HG03097 (cell line): ENCODE results near the gene AP1B1.

ENCODE experiments used
- ATAC-seq: cut with Tn5 transposase; IDR thresholded peaks from one replicate; pipeline ENCODE4 v1.9.1; 2021; ENCODE audit not compliant: unreplicated experiment, low FRiP score

AP1B1 gene

DNA sequence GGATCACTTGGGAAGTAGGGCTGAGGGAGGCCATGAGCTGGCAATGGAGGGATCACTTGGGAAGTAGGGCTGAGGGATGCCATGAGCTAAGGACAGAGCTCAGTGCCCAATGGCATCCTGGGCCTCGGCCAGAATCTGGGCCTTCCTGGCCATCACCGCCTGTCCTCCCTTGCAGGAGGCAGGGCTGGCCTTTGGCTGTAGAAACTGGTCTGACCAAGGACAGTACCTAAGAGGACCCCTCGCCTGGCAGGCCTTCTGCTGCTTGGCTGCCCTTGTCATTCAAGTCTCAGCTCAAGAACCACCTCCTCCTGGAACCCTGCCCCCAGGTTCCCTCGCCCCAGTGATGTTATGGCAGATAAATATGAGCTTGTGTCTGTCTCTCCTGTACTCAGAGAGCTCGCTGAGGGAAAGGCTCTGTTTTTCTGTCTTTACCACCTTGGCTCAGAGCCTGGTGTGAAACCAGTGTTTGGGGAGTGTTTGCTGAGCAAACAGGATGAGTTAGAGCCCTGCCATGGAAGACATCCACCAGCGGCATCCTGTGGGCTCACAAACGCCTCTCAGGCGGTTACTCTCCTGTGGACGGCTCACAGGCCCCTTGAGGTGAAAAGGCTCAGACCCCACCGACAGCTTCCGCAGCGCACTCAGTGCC is 53.5 kb downstream of the AP1B1 start:
- ATAC-seq: no peak

DNA sequence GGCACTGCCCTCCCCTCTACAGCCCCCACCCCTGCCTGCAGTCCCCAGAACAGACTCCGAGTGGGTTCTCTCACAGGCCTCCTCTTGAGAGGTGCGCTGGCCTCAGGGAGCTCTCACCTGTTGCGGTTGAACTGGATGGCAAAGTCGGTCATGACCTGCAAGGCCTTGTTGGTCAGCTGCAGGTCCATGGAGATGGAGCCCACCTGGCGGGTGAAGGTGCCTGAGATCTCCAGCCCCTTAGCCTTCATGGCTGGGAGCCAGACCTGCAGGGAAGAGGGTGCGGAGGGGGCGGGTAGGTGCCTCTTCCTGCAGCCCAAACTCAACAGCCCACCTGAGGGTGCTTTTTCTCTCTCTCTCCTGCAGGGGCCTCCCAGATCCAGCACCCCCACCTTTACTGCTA is 54.2 kb downstream of the AP1B1 start:
- ATAC-seq: no peak

DNA sequence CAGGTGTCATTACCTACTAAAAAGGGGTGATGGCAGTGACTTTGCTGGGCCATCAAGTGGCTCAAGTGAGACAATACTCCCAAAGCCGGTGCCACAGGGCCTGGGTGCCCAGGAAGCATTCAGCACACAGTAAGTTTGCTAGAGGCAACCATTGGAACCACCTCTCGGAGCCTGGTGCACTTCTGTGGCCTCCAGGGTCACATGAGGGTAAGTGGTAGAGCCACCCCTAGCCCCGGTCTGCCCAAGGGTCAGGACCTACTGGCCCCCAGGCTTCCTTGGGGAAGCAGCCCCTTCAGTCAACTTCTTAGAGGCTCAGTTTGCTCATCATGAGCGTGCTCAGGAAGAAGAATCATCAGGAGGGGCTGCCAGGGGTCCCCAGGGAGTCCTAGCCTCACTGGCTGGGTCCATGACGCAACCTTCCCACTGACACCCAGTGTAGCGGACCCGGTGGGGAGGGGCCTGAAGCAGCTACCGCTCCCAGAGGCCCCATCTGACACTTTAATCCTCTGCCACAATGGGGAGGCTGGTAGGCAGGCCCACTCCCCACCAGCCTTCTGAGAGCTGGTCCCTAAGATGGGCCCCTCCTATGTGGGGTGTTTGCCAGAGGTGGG is 55.4 kb downstream of the AP1B1 start:
- ATAC-seq: no peak

DNA sequence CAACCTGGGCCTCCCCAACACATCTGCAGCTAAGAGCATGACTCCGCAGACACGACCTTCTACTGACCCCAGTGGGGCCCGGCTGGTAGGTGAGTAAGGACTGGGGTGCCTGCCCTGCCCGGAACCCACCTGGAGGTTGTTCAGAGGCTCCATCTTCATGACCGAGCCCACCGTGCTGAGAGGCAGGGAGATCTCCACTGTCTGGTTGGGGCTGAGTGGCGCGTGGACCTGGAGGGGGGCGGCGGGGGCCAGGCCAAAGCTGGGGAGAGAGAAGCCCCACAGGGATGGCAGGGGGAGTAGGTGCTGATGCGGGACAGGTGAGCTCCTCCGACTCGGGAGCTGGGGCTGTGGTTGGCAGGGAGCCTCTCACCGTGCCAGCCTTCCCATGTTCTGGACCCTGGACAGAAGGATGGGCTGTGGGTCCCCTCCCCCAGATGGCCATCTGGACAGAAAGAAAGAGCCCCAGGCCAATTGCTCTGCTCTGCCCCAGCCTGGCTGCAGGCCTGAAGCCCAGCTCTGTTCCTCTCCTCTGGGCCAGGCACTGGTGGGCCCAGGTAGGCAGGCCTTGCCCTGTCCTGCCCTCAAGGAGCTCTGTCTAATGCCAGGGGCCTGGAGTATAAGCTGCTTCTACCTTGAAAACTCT is 56.6 kb downstream of the AP1B1 start:
- no peak for ATAC-seq

DNA sequence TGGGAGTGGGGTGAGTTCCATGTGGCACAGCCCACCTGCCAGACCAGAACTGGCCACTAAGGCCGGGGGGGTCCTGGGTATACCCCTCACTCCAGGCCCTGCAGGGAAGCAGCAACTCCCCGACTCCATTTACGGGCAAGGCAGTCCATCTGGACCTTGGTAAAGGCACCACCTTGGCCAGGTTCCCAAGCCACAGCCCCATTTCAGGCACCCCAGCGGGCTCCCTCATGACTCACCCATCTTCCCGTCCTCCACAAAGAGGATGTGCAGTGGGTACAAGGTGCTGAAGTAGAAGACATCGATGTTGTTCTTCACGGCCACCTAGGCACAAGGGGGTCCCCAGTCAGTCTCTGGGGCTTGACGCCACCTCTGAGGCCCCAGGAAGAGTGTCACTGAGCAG is 57.2 kb downstream of the AP1B1 start:
- no peak for ATAC-seq

DNA sequence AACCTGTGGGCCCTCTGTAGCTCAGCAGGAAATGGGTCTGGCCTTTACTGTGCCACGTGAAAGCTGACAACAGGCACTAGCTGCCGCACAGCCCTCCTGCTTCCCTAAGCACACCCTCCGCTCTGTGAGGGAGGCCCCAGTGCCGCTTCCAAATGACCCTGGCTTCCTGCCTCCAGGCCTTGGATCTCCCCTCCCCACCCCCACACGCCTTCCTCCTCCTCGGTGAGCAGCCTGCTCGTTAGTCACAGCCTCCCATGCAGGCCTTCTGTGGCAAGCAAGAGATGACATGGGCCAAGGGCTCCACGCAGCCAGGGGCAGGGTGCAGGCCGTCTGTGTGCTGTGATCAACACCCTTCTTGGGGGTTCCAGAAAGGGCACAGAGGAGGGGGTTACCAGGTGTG is 57.6 kb downstream of the AP1B1 start:
- no peak for ATAC-seq

DNA sequence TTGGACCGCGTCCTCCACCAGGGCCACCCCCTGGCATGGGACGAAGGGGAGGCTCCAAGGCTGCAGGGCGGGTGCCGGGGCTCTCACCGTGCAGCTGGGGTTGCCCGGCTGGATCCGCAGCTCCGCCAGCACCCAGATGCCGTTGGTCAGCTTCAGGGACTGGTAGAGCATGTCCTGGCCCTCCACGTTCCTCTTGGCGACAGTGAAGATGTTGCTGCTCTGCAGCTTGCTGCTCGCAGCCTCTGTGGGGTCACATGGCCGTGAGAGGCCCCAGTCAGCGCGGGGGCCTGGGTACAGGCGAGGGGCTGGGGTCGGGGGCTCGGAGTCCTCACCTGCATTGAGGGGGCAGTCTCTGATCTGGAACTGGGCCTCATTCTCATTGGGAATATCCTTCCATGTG is 58.1 kb downstream of the AP1B1 start:
- ATAC-seq: no peak

DNA sequence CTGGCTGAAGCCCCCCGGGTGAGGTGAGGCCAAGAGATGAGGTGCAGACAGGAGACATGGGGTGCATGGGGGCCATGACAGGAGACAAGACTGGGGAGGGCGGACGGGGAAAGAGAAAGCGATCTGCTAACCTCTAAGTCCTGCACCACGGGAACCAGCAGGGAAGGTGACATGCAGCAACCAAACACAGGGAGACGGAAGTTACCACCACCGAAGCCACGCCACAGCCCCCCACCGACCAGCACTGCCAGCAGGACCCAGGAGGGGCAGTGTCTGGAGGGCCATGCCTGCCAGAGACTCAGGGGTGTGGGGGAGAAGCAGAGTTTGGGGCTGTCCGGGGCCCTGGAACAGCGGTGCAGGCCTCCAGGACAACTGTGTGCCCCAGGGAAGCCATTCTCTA is 58.8 kb downstream of the AP1B1 start:
- ATAC-seq: no peak

DNA sequence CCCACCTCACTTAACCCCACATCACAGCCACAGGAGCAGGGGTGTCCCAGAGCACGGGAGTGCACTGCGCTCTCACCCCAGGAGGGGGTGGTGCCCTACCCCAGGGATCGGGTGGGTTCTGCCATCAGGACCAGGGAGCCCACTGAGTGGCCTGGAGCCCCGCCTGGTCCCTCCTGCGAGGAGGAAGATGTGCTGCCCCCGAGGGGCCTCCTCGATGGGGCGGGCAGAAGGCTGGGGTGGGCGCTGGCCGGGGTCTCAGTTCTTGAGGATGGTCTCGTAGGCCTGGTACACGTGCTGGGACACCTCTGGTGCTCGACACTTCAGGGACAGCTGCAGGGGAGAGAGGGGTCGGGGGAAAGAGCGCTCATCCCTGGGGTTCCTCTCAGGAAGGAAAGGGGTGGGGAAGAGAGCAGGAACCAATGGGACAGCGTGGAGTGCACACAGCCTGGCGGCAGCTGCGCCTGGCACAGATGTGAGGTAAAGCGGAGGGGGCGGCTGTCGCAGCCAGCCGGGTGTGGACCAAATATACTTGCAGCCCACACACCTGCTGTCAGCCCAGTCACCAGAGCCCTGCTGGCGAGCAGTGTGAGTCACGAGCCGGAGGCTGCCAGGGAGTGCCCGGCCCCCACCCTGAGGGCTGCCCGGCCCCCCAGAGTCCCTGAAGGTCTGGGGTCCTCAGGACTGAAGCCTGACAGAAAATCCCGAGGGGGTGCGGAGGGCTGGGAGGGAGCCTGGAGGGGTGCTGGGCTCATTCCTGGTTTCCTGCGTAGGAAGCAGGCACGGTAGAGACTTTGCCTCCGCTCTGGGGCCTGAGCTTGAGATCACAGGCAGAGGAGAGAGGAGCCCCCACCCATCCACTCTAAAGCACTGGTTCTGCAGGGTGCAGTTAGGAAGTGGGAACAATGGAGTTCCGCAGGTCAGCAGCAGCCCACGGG is 59.5 kb downstream of the AP1B1 start:
- ATAC-seq: no peak

DNA sequence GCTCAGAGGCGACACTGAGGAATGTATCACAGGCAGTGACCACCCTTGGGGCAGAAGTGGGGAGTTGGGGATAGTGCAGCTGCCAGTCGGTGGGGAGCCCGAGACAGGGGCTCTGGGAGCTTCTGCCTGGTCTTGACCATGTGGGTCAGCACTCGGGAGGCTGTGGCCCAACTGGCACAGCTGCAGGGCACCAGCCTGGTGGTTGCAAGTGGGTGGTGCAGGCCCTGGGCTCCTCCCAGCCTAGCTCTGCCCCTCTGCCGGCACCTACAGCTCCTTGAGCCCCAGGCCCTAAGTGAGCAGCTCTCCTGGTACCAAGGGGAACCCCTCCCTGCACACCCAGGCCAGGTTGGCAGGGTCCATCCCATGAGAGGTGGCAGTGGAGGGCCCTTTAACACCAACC is 60.3 kb downstream of the AP1B1 start:
- ATAC-seq: no peak

DNA sequence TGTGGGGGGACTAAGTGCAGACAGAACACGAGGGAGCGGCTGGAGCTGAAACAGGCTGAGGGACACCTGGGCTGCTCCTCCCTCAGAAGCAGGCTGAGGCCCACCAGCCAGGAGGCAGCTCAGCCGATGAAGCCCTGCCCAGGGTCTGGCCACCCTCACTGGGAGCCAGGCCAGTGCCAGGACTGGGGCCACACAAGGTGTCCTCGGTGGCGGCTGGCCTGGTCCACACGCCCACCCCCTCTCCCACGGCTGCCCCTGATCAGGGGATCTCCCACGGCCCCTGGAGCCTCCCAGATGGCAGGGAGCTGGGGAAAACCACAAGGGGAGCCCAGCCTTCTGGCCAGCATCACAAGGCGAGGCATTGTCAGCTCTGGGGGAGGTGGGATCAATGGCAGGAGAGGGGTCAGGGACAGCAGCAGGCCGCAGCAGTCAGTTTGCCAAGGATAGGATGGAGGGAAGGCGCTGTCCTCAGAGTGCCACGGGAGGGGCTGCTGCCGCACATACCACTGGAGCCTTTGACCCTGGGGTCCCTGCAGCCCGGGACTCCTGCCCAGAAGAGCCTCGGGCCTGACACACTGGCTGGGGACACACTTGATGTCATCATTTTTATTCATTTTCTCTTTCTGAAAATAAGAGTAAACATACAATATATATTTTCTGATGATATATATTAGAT is 61.1 kb downstream of the AP1B1 start:
- no peak for ATAC-seq

DNA sequence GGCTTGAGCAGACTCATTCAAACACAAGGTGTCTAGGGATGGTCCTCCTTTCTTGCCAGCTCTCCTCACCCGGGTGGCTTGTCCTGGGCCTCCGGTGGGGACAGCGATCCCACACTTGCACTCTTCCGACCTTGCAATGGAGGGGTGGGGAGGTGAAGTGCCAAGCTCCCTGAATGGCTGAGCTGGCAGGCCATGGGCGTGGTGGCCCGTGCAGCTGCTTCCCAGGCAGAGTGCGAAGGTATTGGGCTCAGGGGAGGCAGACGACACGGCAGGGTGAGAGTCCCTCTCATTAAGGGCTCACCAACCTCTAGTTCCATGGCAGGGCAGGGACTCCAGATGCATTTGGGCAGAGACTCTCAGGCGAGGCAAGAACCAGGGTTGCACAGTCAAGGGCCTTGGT is 61.9 kb downstream of the AP1B1 start:
- ATAC-seq: no peak

DNA sequence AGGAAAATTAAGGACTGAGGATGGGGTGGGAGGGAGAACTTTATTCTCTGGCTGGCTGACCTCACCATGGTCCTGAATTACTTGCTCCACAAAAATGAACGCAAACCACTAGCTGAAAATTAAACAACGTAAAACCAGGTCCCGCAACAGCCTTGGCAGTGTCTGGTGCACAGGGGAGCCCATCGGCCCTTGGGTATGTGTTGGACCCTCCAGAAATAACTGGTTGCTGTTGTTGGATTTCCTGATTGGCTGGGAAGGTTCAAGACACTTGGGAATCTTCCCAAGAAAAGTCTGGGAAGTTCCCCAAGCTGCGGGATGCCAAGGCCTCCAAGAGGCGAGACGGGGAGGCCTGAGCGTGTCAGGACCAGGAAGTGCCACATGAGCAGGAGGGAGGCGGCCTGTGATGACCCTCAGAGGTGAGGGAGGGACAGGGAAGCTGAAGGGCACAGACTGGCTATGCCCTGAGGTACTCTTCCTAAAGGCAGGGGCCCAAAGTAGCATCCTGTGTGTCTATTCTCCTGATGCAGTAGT is 62.5 kb downstream of the AP1B1 start:
- ATAC-seq: no peak

DNA sequence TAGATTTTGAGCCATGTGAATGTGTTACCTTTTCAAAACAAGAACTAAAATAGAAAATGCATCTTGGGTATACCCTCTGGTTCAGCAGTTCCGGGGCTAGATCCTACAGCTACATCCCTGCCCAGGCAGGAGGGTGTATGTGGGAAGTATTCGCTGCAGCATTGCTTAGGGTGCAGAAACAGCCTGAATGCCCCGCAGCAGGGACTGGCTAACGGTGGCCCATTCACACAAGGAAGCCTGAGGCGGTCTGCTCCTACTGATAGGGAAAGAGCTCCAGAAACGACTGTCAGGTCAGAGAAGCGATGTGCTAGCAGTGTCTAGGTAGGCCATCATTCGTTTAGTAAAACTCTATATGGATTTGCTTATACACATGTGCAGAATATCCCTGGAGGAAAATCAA is 63.0 kb downstream of the AP1B1 start:
- ATAC-seq: no peak

DNA sequence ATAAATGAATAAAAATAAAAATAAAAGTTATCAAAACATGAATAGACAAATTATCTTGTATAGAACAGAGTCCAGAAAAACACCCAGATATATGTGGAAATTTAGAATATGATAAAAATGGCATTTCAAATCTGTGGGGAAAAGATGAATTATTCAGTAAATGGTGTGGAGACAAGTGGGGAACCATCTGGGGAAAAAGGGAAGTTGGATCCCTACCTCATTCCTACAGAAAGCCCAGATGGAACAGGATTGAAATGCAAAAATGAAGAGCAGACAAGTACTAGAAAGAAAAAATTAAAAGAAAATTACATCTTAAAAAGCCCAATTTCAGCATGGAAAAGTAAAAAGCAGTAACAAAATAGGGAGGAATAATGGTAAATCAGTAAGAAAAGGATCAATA is 64.7 kb downstream of the AP1B1 start:
- ATAC-seq: no peak

DNA sequence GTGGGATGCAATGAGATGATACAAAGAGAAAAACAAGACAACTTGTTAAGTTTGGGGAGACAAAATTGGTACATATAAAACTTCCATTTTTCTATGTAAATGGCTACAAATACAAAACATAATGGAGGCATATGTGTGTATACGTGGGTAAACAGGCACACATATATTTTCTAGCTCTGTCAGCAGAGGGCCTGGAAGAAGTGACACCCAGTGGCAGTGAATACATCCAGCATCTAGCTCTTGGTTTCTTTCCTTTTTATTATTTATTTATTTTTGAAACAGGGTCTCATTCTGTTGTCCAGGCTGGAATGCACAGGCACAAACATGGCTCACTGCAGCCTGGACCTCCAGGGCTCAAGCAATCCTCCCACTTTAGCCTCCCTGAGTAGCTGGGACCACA is 67.8 kb downstream of the AP1B1 start:
- ATAC-seq: no peak

DNA sequence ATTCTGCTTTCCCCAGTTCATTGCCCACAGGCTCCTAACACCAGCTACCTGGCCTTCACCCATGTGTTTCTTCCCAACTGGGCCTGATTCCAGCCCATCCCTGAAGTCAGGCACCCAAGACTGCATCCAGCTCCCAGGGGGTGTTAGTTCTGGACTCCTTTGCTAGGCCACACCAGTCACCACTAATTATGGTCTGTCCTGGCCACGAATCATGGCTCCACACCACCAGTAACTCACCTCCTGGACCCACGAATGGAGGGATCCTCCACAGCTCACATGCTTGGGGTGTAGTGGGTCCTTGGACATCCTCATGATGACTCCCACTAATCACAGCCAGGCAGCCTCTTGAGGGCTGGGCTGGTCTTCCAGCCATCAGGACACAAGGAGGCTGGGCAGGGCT is 69.3 kb downstream of the AP1B1 start:
- no peak for ATAC-seq

DNA sequence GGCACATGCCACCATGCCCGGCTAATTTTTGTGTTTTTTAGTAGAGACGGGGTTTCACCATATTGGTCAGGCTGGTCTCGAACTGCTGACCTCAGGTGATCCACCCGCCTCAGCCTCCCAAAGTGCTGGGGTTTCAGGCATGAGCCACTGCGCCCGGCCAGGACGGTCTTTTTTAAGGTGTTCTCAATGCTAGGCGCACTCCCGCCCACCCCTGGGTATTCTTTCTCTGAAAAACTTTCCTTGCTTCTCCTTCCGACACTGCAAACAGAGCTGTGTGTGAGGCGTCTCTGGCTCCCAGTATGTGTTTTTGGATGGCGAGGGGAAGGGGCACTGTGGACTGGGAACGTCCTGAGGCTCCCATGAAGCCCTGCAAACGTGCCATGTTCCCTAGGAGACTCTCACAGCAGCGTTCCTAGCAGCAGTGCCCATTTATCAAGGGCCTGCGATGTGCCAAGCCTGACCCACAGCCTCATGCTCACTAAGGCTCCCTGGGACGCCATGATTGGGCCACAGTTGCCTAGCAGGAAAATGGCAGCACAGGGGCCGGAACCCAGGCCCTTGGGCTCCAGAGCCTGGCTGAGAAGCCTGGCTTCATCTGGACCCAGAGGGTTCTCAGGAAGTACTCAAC is 70.4 kb downstream of the AP1B1 start:
- ATAC-seq: no peak

DNA sequence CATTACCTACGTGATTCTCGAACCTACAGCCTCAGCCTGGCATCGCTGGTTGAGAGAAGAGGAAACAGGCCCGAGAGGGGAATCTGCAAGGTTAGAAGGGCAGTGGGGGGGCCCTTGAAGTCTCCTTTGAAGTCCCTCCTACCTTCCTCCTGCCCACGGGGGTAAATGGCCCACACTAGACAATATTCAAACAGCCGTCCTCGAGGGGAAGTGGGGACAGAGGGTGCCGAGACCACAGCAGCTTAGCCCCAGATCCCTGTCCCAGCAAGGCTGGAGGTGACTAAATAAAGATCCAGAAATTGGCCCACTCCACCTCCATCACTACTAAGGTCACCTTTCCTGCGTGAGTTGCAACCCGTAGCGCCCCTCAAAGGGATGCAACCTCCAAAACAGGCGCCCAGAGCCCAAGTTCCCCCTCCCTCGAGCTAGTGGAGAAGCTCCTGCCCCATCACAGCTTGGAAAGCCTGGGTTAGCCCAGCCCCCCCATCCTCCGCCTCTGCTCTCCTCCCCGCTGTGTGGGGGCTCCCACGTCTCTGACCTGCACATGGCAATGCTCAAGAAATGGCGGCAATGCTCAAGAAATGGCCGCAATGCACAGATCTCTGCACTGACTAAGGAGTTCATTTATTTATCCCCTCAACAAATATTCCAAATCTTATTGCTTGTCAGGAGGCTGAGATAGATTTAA is 72.1 kb downstream of the AP1B1 start:
- no peak for ATAC-seq
